GM21786 (cell line): Measurements from ENCODE around the gene S100A11.

Source experiments
- ATAC-seq: cut with Tn5 transposase; IDR thresholded peaks from one replicate; pipeline ENCODE4 v1.9.1; 2021; ENCODE audit not compliant: unreplicated experiment

The S100A11 gene

DNA sequence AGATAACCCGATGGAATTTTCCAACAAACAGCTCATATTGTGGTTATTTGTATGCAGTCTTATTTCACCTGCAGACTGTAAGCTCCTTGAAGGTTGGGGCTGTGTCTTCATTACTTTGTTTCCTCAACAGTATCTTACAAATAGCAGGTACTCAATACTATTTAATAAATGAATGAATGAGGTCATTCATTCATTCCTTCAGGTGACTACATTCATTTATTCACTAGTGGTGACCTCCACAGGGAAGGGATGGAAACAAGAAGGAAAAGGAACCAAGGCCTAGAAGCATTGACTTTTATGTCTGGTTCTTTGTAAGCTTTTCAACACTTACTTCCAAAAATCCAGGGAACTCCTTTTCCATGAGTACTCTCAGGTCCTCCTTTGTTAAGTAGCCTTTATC is 51.0 kb downstream of the S100A11 start:
- no peak for ATAC-seq

DNA sequence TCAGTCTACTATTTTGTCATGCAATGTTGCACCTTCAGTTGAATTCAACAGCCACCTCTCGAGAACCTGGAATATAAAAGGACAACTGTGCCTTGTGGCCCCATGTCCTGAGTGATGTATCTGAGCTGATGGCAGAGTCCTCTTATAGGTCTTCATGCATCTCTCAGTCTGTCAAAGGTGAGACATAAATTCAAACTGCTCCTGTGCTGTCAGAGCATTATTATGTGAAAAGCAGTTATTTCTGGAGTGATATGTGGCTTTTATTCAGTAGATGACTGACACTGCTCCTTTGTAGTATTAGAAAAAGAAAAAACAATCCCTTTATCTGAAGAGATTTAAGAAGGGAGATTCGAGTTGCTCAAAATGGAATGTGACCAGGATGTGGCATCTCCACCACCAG is 51.5 kb downstream of the S100A11 start:
- no peak for ATAC-seq

DNA sequence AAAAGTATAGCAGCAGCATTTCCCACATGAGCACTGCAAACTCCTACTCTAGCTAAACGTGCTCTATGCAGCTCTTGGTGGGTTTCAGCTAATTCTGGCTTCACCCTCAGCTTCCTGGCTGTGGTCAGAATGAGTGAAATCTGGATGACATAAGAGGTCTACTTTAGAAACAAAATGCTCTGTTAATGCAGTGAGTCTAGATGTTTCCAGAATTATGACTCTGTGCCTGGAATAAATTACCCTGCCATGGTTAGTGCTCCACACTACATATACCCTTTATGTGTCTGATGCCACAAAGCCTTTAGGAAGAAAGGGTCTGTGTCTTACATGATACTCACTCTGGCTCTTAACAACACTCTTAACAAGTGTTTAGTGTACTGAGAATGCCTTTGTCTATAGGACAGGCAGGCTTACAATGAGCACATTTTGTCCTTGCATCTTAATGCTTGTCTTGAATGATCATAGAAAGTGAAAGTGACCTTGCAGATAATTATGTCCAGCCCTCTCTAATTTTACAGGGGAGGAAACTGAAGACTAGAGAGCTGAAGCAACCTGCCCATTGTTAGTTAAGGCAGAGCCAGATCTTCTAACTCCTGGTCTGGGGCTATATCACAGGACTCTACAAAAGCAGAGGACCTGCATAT is 52.4 kb downstream of the S100A11 start:
- ATAC-seq: peak; percentile 82
